ENCODE results near the gene ANLN.
"Not testable (repeated sequence)": the region's sequence is repeated elsewhere in the genome, so short reads cannot be mapped to it uniquely, and the experiment has no call there.

Gene ANLN

DNA sequence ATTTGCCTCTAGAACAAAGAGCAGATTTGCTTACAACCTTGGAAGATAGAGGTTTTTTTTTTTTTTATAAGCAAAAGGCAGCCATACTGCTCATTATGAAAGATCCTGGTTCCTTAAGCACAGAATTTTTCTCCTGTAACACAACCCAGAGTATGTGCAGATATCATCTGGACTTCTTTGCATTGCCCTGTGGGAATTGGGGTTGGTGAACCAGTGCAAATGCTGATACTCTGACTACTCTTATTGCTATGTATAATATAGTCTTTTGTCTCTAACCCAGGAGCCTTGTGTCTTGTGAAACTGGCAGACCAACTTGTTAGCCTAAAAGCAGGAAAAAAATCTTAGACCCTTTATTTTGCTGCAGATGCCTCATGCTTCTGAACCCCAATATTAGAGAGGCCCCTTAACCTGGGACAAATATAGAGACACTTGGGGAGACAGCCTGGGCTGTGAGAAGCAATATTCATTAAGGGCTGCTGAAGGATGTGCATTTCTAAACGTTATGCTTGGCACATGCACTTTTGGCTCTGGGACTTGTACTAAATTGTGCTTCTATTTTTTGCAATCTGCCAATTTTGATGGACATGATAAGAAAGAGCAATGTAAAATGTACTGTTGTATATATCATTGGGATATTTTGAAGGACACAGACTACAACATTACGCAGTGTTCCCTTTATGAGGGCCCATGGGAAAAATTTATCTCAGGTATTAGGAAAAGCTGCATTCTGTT lies 78.9 kb downstream of the ANLN start:
- DNase-seq (ENCODE audit: low read depth), result no peak

GRCh38 chr7:36469236-36469635 lies 79.6 kb downstream of the ANLN start:
- DNase-seq (ENCODE audit: low read depth), result no peak

DNA sequence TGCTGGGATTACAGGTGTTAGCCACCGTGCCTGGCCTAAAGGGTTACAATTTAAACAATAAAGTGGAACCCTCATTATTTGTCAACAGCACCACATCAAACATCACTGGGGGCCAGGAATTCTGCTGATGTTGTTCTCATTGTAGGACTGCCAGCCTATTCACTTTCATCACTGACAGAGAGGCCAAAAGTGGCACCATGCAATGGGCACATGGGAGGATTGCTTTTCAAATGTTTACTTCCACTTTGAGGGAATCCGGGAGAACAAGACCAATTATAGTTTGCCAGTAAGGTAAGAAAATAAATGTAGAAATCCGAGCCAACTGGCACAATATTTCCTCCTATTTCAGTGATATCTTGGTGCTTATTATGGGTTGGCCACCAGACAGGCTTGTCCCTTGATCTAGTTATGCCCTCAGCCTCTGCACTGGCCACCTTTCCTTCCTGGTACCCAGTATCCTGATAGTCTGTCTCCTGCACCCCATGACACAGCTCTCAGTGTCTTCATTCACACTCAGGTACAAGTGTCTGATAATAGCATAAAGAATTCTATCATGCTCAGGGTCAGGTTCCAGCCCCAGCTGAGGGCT lies 82.6 kb downstream of the ANLN start:
- DNase-seq (ENCODE audit: low read depth), result no peak

DNA sequence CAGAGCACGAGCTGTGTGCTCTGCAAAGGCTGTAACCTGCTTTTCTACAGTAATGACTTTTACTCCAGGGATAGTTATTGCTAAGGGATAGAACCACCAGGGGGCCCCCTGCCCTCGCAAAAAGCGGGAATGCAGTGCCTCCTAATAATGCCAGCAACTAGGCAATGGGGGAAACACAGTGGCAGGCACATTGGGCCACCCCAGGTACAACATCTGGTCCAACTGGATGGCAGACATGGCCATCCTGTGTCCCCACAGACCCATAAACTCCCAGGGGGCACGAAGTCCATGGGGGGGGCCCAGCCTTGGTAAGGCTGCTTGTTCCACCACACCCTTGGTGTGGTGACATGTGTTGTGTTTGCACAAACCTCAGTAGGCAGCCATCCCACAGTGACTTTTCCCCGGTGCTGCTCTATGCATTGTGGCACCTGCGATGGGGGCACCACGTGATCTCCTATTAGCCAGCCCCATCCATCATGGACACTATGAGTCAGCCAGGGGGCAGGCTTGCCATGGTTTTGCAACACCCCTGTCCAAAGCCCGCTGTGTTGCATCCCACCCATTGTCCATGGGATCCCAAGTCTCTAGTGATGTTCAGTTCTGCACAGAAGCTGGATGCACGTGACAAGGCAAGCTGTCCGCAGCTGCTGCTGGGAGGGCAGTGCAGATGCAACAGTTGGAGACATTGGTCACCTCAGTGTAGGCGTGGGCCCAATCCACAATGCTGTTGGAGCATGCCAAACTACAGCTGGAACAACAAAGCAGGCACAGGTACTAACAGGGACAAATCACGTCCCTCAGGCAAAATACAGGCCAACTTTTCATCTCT lies 84.0 kb downstream of the ANLN start:
- no peak for DNase-seq (ENCODE audit: low read depth)

DNA sequence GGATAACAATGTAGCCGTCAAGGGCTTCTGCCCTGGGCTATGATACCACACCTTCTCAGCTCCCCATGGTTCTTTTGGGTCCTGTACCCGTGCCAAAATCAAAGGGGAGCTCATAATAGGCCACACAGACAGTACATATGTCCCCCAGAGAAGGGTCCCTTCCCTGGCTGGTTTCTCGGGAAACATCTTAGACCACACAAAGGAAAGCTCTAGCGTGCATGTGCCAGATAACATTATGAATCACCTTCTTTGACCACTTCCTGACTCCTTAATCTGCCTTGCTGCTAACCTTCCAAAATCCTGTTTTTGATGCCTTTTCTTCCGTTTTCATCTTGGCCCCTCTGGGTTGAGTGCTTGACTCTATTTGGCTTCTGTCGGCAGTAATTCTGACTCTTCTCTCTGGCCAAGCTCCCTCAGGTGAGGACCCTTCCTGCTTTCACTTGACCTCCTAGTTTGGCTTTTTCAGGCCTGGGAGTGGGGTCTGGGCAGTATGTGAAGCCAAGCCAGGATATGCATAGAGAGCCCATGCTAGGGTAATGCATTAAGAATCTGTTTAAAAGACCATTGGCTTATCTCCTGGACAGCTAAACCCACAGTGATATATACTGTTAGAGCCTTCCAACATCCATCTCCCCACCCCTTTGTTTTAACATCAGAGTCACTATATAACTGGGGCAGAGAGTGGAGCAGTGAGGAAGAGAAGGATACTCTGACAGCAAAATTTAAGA lies 84.8 kb downstream of the ANLN start:
- no peak for DNase-seq (ENCODE audit: low read depth)

- no peak for DNase-seq (ENCODE audit: low read depth)
These were observed 85.3 kb downstream of the ANLN start for GRCh38 chr7:36475011-36475342.

DNA sequence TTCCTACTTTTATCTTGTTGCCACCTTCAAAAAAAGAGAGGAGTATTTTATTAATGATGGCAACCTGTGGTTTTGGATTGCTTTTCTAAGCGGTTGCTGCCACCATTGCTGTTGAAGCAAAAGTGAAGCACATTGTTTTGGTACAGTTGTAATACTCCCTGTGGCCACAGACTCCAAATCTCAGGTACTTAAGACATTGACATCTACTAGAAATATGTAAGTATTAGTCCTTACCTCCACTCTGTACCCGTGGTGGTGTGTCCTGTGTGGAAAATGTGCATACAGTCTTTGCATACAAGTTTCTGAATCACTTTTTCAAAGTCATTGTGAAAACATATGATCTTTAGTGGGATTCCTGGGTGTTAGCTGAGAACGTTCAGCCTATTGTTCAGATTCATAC lies 85.7 kb downstream of the ANLN start:
- no peak for DNase-seq (ENCODE audit: low read depth)

DNA sequence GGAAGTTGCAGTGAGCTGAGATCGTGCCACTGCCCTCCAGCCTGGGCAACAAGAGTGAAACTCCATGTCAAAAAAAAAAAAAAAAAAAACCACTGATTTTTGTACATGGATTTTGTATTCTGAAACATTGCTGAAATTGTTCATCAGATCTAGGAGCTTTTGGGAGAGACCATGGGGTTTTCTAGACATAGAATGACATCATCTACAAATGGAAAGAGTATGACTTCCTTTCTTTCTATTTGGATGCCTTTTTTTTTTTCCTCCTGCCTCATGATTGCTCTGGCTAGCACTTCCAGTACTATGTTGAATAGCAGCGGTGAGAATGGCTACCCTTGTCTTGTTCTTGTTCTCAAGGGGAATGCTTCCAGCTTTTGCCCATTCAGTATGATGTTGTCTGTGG lies 89.1 kb downstream of the ANLN start:
- DNase-seq (ENCODE audit: low read depth), result no peak

- DNase-seq (ENCODE audit: low read depth), result not testable (repeated sequence)
These were observed 94.2 kb downstream of the ANLN start for GRCh38 chr7:36483853-36484252.

- DNase-seq (ENCODE audit: low read depth), result no peak
These were observed 94.6 kb downstream of the ANLN start for GRCh38 chr7:36484265-36484664.

GRCh38 chr7:36486336-36486735 lies 96.7 kb downstream of the ANLN start:
- no peak for DNase-seq (ENCODE audit: low read depth)

DNA sequence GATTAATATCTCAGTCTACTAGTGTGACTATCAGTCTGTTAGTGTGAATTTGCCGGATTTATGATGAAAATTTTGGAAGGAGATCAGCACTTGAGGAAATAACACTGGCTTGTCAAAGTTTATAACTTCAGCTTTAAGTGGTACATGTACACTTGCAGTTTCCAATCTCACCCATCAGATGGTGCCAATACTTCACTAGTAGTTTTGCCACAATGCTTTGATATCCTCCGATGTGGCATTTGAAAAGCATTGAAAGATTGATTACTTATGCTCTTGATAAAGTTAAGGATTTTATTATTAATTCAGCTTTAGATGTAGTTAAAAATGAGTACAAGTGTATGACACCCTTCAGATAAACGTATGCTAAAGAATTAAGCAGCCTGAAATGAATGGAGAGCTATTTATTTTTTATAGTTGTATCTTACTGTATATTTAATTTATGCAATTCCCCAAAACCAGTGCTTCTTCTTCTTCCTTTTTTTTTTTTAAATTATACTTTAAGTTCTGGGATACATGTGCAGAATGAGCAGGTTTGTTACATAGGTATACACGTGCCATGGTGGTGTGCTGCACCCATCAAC lies 98.2 kb downstream of the ANLN start:
- DNase-seq (ENCODE audit: low read depth), result no peak

DNA sequence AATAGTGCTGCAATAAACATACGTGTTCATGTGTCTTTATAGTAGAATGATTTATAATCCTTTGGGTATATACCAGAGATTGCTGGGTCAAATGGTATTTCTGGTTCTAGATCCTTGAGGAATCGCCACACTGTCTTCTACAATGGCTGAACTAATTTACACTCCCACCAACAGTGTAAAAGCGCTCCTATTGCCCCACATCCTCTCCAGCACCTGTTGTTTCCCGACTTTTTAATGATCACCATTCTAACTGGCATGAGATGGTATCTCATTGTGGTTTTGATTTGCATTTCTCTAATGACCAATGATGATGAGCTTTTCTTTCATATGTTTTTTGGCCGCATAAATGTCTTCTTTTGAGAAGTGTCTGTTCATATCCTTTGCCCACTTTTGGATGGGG lies 99.0 kb downstream of the ANLN start:
- not testable (repeated sequence) for DNase-seq (ENCODE audit: low read depth)

DNA sequence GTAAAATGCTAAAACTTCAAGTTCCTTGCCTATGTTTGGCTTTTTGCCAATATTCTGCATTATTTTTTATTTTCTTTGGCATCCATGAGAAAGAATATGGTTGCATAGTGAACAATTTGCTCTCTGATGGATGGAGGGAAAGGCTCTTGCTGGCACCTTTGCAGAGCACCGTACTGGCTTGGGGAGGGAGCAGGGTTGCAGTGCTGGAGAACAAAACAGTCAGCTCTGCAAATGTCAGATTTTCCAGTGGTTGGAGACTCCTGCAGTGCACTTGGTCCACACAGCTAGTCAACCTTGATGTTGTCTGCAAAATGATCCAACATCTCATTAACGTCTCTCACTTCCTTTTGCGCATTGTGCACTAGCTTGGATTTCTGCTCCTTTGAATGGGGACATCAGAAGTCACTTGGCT lies 100.8 kb downstream of the ANLN start:
- no peak for DNase-seq (ENCODE audit: low read depth)

- no peak for DNase-seq (ENCODE audit: low read depth)
These were observed 101.7 kb downstream of the ANLN start for GRCh38 chr7:36491317-36491716.

- DNase-seq (ENCODE audit: low read depth), result no peak
These were observed 106.9 kb downstream of the ANLN start for GRCh38 chr7:36496576-36496975.

DNA sequence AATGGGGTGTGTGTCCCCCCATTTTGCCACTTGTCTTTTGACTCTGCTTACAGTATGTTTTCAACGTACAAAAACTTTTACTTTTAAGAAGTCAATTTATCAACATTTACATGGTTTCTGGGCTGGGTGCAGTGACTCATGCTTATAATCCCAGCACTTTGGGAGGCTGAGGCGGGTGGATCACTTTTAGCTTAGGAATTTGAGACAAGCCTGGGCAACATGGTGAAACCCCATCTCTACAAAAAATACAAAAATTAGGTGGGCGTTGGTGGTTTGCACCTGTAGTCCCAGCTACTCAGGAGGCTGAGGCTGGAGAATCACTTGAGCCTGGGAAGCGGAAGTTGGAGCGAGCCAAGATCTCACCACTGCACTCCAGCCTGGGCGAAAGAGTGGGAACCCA lies 107.5 kb downstream of the ANLN start:
- not testable (repeated sequence) for DNase-seq (ENCODE audit: low read depth)

- no peak for DNase-seq (ENCODE audit: low read depth)
These were observed 108.1 kb downstream of the ANLN start for GRCh38 chr7:36497775-36498174.
